ENCODE results near the gene ARFGEF2.

GRCh38 chr20:48999890-49000870 lies 78.7 kb downstream of the ARFGEF2 start:
- TF ChIP-seq CTCF (IDR thresholded peaks at IDR 0.05; ENCODE audit: extremely low read depth in 1 of 2, insufficient read depth in 1 of 2, low read depth in 1 of 2, low read length in 2 of 2) (no peak), FOS (IDR thresholded peaks at IDR 0.05; ENCODE audit: borderline replicate concordance, insufficient read depth, low read length) (no peak), JUN (IDR thresholded peaks at IDR 0.05; ENCODE audit: borderline replicate concordance, insufficient read depth, insufficient read length, low read depth) (no peak), EZH2 (IDR thresholded peaks at IDR 0.05; ENCODE audit: borderline replicate concordance, low read depth, low read length, severe bottlenecking) (no peak), POLR2AphosphoS5 (IDR thresholded peaks at IDR 0.05; ENCODE audit: insufficient read depth, low read depth, low read length) (no peak), MYC (IDR thresholded peaks at IDR 0.05; ENCODE audit: low read depth, low read length) (no peak), MAX (IDR thresholded peaks at IDR 0.05; ENCODE audit: insufficient read depth, insufficient read length) (no peak), POLR2A (IDR thresholded peaks at IDR 0.05; ENCODE audit: low read depth, low read length) (no peak)
